DMS114 treated with DMSO at 0.1 percent for 48 hours (cell line): ENCODE data around the gene PPP2R3A.

Experiments
- DNase-seq: peaks from one replicate; lab custom pipeline; 2025; ENCODE audit not compliant: unreplicated experiment; lab: John Stamatoyannopoulos, UW

PPP2R3A gene

GRCh38 chr3:135966962-135967274 is 1.4 kb downstream of the PPP2R3A start:
- no peak for DNase-seq

- DNase-seq = no peak
Observed at GRCh38 chr3:135967867-135968266, 2.3 kb downstream of the PPP2R3A start.

- no peak for DNase-seq
Observed at GRCh38 chr3:135970506-135971116, 5.1 kb downstream of the PPP2R3A start.

- no peak for DNase-seq
Observed at GRCh38 chr3:135973841-135974240, 8.3 kb downstream of the PPP2R3A start.

GRCh38 chr3:135975053-135975452 is 9.5 kb downstream of the PPP2R3A start:
- DNase-seq = no peak

GRCh38 chr3:135975536-135975935 is 10.0 kb downstream of the PPP2R3A start:
- no peak for DNase-seq

GRCh38 chr3:135980343-135980742 is 14.8 kb downstream of the PPP2R3A start:
- DNase-seq = no peak

- no peak for DNase-seq
Observed at GRCh38 chr3:135981701-135982403, 16.3 kb downstream of the PPP2R3A start.

GRCh38 chr3:135982404-135982761 is 16.9 kb downstream of the PPP2R3A start:
- no peak for DNase-seq

- no peak for DNase-seq
Observed at GRCh38 chr3:135982922-135983581, 17.5 kb downstream of the PPP2R3A start.

- no peak for DNase-seq
Observed at GRCh38 chr3:135987661-135988060, 22.1 kb downstream of the PPP2R3A start.

- DNase-seq = no peak
Observed at GRCh38 chr3:135989242-135989641, 23.7 kb downstream of the PPP2R3A start.

- no peak for DNase-seq
Observed at GRCh38 chr3:135990903-135991302, 25.4 kb downstream of the PPP2R3A start.

GRCh38 chr3:135991621-135992020 is 26.1 kb downstream of the PPP2R3A start:
- DNase-seq = no peak

- DNase-seq = no peak
Observed at GRCh38 chr3:135992072-135992471, 26.5 kb downstream of the PPP2R3A start.

- no peak for DNase-seq
Observed at GRCh38 chr3:135994708-135995337, 29.3 kb downstream of the PPP2R3A start.

GRCh38 chr3:135995766-135996165 is 30.2 kb downstream of the PPP2R3A start:
- DNase-seq = no peak

- no peak for DNase-seq
Observed at GRCh38 chr3:135997554-135998320, 32.2 kb downstream of the PPP2R3A start.

GRCh38 chr3:136008221-136008620 is 42.7 kb downstream of the PPP2R3A start:
- no peak for DNase-seq

- no peak for DNase-seq
Observed at GRCh38 chr3:136008732-136009470, 43.4 kb downstream of the PPP2R3A start.

GRCh38 chr3:136018876-136019275 is 53.3 kb downstream of the PPP2R3A start:
- DNase-seq = no peak
